ENCODE results near the gene DMGDH. TPM values are rescaled to one million over a fixed set of nuclear protein-coding genes. Genes with fewer than 3 reads are reported as not detected.

DMGDH gene
- total RNA-seq, 1 donor from 2014 or later, result 1.9 TPM

GRCh38 chr5:78971998-78972397 lies 97.5 kb downstream of the DMGDH start:
- no peak for DNase-seq (ENCODE audit: low read depth)
- no peak overlapping the region for H3K4me3 ChIP-seq (ENCODE audit: low read depth, low read length)
- no peak for TF ChIP-seq CTCF (conservative IDR thresholded peaks at IDR 0.05; ENCODE audit: low read depth, low read length)

DNA sequence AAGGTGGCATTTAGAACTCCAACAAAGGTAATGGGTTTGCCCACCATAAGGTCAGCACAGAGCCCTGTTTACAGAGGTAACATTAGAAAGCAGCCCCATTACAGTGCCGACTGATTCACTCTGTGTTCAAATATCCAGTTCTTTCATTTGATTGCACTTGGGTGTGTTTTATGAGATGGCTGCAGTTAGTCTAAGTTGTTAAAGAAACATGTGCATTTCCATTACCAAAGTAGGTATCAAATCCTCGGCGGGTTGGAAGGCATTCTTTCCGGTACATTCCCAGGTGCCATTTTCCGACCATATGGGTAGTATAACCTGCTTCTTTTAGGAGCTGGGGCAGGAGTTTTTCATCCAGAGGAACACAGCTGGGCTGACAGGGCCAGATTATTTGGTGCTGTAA lies 100.7 kb downstream of the DMGDH start:
- TF ChIP-seq CTCF (conservative IDR thresholded peaks at IDR 0.05; ENCODE audit: low read depth, low read length), result no peak
- no peak overlapping the region for H3K4me3 ChIP-seq (ENCODE audit: low read depth, low read length)
- DNase-seq (ENCODE audit: low read depth), result no peak

DNA sequence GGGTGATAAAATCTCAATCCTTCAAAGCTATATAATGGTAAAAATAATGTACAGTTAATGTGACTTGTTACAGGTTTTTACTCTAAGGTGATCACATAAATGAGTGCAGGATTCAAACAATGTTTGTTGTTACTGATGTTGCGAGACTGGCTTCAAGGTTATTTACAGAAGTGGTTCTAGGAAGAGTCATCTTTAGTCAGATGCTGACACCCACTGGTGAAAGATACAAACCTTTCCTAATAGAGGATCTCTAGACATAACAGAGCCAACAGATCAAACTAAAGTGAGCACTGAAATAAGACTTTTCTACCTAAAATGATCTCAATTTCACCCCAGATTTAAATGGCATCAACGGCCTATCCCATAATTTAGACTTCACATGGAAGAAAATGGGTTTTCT lies 104.6 kb downstream of the DMGDH start:
- peak; percentile 61 for TF ChIP-seq CTCF (conservative IDR thresholded peaks at IDR 0.05; ENCODE audit: low read depth, low read length)
- no peak overlapping the region for H3K4me3 ChIP-seq (ENCODE audit: low read depth, low read length)
- DNase-seq (ENCODE audit: low read depth), result no peak

DNA sequence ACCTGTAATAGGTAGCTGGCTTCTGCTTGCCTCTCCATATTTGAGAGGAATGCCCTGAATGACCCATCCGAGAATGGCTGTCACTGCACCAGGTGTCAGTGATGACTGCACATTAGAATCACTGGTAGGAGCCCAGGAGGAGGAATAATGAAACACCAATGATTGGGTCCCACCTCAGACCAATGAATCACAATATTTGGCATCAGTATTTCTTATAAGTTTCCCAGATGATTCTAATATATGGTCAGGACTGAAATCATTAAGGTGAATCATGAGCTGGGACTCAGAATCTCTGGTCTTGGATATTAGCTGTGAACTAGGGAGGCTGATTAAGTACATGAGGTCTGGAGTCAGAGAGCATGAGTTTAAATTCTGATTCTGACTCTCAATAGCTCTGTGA lies 107.7 kb downstream of the DMGDH start:
- H3K4me3 ChIP-seq (ENCODE audit: low read depth, low read length), result no peak overlapping the region
- DNase-seq (ENCODE audit: low read depth), result no peak
- TF ChIP-seq CTCF (conservative IDR thresholded peaks at IDR 0.05; ENCODE audit: low read depth, low read length), result no peak

GRCh38 chr5:78959767-78960166 lies 109.7 kb downstream of the DMGDH start:
- no peak overlapping the region for H3K4me3 ChIP-seq (ENCODE audit: low read depth, low read length)
- no peak for TF ChIP-seq CTCF (conservative IDR thresholded peaks at IDR 0.05; ENCODE audit: low read depth, low read length)
- no peak for DNase-seq (ENCODE audit: low read depth)

GRCh38 chr5:78958672-78959445 lies 110.6 kb downstream of the DMGDH start:
- peak; percentile 74 for DNase-seq (ENCODE audit: low read depth)
- H3K4me3 ChIP-seq (ENCODE audit: low read depth, low read length), result no peak overlapping the region
- no peak for TF ChIP-seq CTCF (conservative IDR thresholded peaks at IDR 0.05; ENCODE audit: low read depth, low read length)

- TF ChIP-seq CTCF (conservative IDR thresholded peaks at IDR 0.05; ENCODE audit: low read depth, low read length), result no peak
- DNase-seq (ENCODE audit: low read depth), result no peak
- no peak overlapping the region for H3K4me3 ChIP-seq (ENCODE audit: low read depth, low read length)
Observed at GRCh38 chr5:78956901-78957300, 112.6 kb downstream of the DMGDH start.

All from epithelial cell of proximal tubule (primary cell).